Breast epithelium (tissue), 3 donors: ENCODE results near the gene FEM1B.

Experiments
- POLR2A ChIP-seq: fragments of 450-650 bp; IDR thresholded peaks from one replicate; pipeline ENCODE4 v1.6.1; 2016; ENCODE audit warnings: antibody characterized with exemption, mild to moderate bottlenecking, moderate library complexity
- POLR2AphosphoS5 ChIP-seq, 3 donors: sonication (generic); formaldehyde crosslinking; IDR thresholded peaks; one replicate each; pipeline ENCODE4 v1.6.1; 2017; ENCODE audit warnings: antibody characterized with exemption in 3 of 3
- TF ChIP-seq, protein P1 (sequence below), 3 donors: fragments of 450-650 bp; IDR thresholded peaks; one replicate each; pipeline ENCODE4 v1.5.1; 2016 to 2017; ENCODE audit warnings: antibody characterized with exemption in 3 of 3, mild to moderate bottlenecking in 3 of 3, moderate library complexity in 3 of 3

DNA sequence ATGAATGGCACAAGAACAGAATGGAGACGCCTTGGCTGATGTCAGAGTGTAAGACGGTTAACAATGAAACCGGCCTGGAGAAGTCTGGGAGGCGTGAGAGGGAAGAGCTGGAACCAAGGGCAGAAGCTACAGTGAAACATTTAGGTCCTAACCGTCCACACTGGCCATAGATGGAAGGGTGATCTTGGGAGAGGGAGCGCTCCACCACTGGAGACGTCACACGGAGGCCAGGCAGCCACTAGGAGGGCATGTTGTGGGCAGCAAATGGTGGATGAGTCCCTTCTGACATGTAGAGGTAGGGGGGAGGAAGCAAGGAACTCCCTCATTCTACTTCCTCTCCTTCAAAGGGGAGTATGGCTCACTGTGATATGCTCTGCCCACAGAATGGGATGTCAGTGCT is 23.8 kb downstream of the FEM1B start:
- TF ChIP-seq, protein P1, sequence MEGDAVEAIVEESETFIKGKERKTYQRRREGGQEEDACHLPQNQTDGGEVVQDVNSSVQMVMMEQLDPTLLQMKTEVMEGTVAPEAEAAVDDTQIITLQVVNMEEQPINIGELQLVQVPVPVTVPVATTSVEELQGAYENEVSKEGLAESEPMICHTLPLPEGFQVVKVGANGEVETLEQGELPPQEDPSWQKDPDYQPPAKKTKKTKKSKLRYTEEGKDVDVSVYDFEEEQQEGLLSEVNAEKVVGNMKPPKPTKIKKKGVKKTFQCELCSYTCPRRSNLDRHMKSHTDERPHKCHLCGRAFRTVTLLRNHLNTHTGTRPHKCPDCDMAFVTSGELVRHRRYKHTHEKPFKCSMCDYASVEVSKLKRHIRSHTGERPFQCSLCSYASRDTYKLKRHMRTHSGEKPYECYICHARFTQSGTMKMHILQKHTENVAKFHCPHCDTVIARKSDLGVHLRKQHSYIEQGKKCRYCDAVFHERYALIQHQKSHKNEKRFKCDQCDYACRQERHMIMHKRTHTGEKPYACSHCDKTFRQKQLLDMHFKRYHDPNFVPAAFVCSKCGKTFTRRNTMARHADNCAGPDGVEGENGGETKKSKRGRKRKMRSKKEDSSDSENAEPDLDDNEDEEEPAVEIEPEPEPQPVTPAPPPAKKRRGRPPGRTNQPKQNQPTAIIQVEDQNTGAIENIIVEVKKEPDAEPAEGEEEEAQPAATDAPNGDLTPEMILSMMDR (IDR thresholded peaks at IDR 0.05): no peak
- TF ChIP-seq POLR2AphosphoS5 (IDR thresholded peaks at IDR 0.05) (no peak), POLR2A (no peak)
